Lower leg skin (tissue), 4 donors: Measurements from ENCODE around the gene EPHB2. TPM values are rescaled to one million over a fixed set of nuclear protein-coding genes. Genes with fewer than 3 reads are reported as not detected.

ENCODE experiments used
- DNase-seq, 2 donors: peaks; one replicate each; pipeline ENCODE4 v3.0.0-alpha.2; 2019; ENCODE audit warnings: low spot score in 2 of 2
- H3K4me3 ChIP-seq: fragments of 200-600 bp; sonication (generic); 2 replicates; pipeline ENCODE4 v1.5.1; 2017; ENCODE audit warnings: mild to moderate bottlenecking, low read depth; ENCODE audit not compliant: poor library complexity, severe bottlenecking
- POLR2A ChIP-seq, 2 donors: fragments of 450-650 bp; IDR thresholded peaks; one replicate each; pipeline ENCODE4 v1.6.1; 2016 to 2017; ENCODE audit warnings: antibody characterized with exemption in 2 of 2, mild to moderate bottlenecking in 1 of 2, moderate library complexity in 1 of 2
- WGBS, 2 donors: methylation state at CpG; one replicate each; pipeline ENCODE4 v1.1.5; 2018; 5-methylcytosine and 5-hydroxymethylcytosine counted together
- intact Hi-C: fragments of 100-400 bp; cut with DNase I; formaldehyde crosslinking; loops from one replicate; pipeline ENCODE4 v1.15.0; 2023; ENCODE audit warnings: low total_unique reads
- total RNA-seq, 4 donors: library from RNA; depleted of rRNA; stranded (reverse); fragments of >200 nt; gene quantifications; one replicate each; pipeline ENCODE4 v1.1.0, GENCODE V29; 2016
- TF ChIP-seq, protein P1 (sequence below), 3 donors: fragments of 450-650 bp; IDR thresholded peaks; one replicate each; pipeline ENCODE4 v1.5.1; 2016; ENCODE audit warnings: antibody characterized with exemption in 3 of 3, mild to moderate bottlenecking in 3 of 3, moderate library complexity in 2 of 3

The EPHB2 gene
- total RNA-seq, 4 donors from 2014 or later: 0.57 to 3.1 (median 1.7) TPM

DNA sequence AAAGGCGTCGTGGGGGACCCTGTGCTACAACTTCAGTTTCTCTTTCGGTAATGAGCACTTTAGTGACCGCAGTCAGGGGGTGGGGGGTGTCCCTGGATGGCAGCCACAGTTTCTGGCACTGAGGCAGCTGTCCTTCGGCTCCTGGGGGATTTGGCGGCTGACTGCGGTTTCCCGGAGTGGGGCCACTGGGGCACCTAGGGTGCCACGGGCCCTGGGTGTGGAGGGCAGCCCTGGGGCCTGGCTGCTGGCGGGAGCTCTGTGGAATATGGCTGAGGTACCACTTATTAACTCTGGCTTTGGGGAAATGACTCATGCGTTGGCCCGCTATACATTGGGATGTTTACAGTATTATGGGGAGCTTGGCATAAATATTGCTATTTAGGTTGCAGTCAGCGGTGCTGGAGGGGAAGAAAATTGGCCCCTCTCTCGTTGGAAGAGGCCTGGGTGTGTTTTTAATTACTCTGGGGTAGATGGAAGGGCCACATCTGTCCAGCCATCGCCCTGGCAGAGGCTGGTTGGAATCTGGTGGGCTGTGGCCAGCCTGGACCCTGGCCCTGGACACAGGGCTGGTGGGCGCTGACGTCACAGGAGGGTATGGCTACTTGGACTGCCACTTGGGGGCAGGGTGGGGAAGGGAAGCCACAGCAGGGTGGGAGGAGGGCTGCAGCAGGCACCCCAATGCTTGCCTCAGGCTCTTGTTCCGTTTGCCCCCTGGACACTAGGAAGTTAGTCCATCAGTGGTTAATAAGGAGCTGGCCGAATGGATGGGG lies 2.0 kb downstream of the EPHB2 start:
- H3K4me3 ChIP-seq: no peak overlapping the region
- TF ChIP-seq POLR2A (IDR thresholded peaks at IDR 0.05): no peak
- TF ChIP-seq, protein P1, sequence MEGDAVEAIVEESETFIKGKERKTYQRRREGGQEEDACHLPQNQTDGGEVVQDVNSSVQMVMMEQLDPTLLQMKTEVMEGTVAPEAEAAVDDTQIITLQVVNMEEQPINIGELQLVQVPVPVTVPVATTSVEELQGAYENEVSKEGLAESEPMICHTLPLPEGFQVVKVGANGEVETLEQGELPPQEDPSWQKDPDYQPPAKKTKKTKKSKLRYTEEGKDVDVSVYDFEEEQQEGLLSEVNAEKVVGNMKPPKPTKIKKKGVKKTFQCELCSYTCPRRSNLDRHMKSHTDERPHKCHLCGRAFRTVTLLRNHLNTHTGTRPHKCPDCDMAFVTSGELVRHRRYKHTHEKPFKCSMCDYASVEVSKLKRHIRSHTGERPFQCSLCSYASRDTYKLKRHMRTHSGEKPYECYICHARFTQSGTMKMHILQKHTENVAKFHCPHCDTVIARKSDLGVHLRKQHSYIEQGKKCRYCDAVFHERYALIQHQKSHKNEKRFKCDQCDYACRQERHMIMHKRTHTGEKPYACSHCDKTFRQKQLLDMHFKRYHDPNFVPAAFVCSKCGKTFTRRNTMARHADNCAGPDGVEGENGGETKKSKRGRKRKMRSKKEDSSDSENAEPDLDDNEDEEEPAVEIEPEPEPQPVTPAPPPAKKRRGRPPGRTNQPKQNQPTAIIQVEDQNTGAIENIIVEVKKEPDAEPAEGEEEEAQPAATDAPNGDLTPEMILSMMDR (IDR thresholded peaks at IDR 0.05): no peak
- DNase-seq: no peak
- WGBS, 2 donors: 62 to 64% methylated on average over 19 of the region's 19 CpGs
- intact Hi-C loops: no loop called here

DNA sequence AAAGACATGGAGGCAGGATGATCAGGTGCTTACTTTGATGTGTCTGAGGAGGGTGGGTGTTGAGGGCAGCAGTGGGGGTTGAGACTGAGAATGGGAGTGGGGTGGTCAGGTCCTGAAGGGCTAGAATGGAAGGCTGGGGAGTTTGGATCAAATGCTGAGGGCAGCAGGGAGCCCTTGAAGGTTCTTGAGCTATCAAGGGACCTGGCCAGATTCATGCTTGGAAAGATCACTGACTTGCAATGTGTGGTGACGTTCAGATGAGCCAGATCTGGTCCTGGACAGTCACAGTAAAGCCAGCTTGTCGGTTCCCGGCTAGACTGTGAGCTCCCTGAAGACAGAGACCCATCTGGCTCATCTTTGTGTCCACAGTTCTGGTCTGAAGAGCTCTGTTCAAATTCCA lies 3.8 kb downstream of the EPHB2 start:
- no peak overlapping the region for H3K4me3 ChIP-seq
- no peak for DNase-seq
- intact Hi-C loops: no loop called here
- 89 to 91% methylated on average over 3 of the region's 3 CpGs for WGBS, 2 donors
- TF ChIP-seq POLR2A (IDR thresholded peaks at IDR 0.05): no peak
- TF ChIP-seq, protein P1 (IDR thresholded peaks at IDR 0.05): no peak

DNA sequence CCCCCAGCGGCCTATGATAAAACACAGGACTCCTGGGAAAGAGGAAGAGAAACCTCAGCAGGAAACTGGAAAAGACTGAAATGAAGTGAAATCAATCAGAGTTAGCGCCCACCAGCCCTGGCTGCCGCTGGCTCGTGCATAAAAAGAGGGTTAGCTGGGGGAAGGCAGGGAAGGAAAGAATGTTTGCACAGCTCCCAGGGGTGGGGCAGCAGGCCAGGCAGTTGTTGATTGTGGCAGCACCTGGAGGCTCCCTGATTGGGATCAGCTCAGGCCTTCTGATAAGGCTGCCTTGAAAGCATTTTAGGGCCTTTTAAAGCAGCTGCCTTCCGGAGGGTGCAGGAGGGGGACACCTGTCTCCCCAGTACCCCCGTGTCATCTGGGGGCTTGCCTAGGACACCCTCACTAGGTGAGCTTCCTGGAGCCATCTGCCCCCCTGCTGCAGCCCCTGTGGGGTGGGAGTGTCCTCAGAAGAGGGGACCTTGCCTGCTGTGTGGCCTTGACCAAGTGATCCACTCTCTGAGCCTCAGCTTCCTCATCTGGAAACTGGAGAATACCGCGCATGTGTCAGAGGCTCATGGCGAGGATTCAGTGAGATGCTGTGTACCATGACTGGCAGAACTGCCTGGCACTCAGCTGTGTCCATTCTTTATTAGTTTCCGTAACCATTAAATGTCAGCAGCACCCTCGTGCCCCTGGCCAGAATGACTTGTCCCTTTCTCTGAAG lies 6.6 kb downstream of the EPHB2 start:
- intact Hi-C loops: no loop called here
- TF ChIP-seq POLR2A (IDR thresholded peaks at IDR 0.05): no peak
- TF ChIP-seq, protein P1 (IDR thresholded peaks at IDR 0.05): no peak
- 74% methylated on average over 11 of the region's 11 CpGs for WGBS, 2 donors
- no peak for DNase-seq
- no peak overlapping the region for H3K4me3 ChIP-seq

DNA sequence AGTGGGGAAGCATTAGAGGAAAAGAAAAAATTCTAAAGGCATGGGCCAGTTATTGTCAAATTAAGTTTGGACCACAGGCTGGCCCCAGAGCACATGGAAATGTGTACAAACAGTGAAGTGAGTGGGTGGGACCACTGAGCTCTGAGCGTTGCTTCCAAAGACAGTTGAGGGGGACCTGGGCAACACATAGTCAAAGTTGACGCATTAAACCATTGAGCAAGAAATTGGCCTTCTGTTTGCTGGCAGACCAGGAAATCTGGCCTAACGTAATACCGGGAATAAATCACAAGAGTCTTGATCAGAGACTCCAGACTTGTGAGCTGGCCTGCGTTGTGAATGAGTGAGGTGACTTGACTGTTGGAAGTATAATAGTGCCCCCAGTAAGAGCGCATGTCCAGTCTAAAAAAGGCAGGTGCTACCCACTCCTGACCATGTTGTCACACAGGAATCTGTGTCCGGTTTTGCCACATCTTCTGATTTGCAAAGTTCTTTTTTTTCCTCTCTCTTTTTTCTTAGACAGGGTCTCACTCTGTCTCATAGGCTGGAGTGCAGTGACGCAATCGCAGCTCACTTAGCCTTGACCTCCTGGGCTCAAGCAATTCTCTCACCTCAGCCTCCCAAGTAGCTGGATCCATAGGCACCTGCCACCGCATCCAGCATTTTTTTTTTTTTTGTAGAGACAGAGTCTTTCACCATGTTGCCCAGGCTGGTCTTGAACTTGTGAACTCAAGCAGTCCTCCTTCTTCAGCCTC lies 10.7 kb downstream of the EPHB2 start:
- no peak overlapping the region for H3K4me3 ChIP-seq
- WGBS, 2 donors: 80 to 87% methylated on average over 10 of the region's 10 CpGs
- DNase-seq: peak in 1 of 2 donors; percentile 25
- TF ChIP-seq POLR2A (IDR thresholded peaks at IDR 0.05): no peak
- TF ChIP-seq, protein P1 (IDR thresholded peaks at IDR 0.05): no peak
- intact Hi-C loops: no loop called here

DNA sequence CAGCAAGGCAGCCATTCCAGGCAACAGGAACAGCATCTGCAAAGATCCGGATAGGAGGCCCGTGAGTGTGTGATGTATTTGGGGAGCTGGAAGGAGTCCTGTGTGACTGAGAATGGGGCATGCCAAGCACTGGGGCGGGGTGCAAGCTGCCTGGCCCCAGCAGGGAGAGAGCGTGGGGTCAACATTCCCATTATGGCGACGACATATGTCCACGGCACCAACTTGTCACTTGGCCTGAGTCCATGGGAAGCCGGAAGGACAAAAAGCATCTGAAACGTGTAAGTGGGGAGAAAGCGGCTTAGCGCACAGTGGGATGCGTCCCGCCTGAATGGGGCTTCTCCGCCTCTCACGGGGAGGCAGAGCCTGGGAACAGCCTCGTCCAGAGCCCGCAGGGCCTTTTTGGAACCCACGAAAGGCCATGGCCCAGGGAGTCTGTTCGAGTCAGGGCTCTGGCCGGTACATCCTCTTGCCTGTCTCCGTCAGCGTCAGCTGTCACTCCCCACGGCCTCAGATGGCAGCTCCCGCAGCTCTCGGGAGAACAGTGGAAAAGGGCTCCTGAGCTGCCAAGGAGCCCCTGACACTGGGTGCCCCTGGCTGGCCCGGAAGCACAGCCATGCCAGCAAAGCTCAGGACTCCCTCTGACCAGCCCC lies 12.4 kb downstream of the EPHB2 start:
- no peak for DNase-seq
- H3K4me3 ChIP-seq: no peak overlapping the region
- intact Hi-C loops: no loop called here
- TF ChIP-seq POLR2A (IDR thresholded peaks at IDR 0.05): no peak
- TF ChIP-seq, protein P1 (IDR thresholded peaks at IDR 0.05): no peak
- 82 to 83% methylated on average over 24 to 26 of the region's 26 CpGs for WGBS, 2 donors
